GM19193 (cell line): Measurements from ENCODE around the gene PITX1.

ENCODE experiments used
- POLR2A ChIP-seq: IDR thresholded peaks from 4 replicates; pipeline ENCODE4 v1.6.1; 2011; ENCODE audit not compliant: insufficient read depth, insufficient read length; ENCODE audit errors: extremely low read depth

PITX1 gene

DNA sequence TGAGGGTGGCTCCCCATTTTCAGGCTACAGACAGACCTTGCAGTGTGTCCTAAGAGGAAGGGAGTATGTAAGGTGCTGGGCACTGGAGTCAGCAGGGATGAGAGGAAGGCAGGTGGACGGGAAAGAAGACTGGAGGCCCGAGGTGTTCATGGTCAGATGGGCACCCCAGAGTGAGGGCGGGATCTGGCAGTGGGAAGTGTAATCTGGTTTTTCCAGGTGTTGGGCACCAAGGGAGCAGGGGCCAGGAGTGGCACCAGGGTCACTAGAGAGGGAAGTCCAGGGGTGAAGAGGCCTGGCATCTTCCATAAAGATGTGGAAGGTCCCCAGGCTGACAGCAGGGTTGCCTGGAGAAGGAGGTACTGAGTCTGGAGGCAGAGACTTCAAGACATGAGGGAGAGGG is 29.7 kb downstream of the PITX1 start:
- TF ChIP-seq POLR2A: no peak

- no peak for TF ChIP-seq POLR2A
These were observed 37.0 kb downstream of the PITX1 start for GRCh38 chr5:134997015-134997414.

GRCh38 chr5:134995850-134996402 is 38.1 kb downstream of the PITX1 start:
- TF ChIP-seq POLR2A: no peak

DNA sequence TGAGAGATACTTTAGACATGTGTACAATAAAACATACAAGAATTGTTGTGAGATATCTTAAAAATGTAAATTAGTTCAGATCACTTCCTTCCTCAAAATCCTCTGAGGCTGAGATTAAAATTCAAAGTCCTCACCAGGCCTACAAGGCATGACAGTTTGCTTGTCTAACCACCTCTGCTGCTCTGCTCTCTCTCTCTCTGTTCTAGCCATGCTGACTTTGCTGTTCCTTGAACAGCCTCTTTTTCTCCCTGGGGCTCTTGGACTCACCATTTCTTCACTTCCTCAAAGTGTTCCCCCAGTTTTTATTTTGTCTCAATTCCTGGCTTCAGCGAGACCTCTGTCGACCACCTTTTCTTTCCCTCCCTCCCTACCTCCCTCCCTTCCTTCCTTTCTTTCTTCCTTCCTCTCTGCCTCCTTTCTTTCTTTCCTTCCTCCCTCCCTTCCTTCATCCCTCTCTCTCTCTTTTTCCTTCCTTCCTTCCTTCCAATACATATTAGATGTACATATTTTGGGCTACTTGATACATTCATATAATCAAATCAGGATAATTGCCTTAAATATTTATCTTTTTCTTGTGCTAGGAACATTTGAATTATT is 39.4 kb downstream of the PITX1 start:
- no peak for TF ChIP-seq POLR2A

DNA sequence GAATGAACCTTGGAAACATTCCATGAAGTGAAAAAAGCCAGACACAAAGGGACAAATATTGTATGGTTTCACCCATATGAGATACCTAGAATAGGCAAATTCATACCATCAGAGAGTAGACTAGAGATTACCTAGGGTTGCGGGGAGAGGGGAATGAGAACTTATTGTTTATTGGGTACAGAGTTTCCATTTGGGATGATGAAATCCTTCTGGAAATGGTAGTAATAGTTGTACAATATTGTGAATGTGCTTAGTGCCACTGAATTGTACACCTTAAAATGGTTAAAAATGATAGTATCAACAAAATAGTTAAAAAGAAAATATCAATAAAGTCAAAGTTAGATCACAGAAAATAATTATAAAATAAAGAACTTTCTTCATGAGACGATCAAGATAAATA is 40.9 kb downstream of the PITX1 start:
- TF ChIP-seq POLR2A: no peak

GRCh38 chr5:134992148-134992547 is 41.9 kb downstream of the PITX1 start:
- TF ChIP-seq POLR2A: no peak

DNA sequence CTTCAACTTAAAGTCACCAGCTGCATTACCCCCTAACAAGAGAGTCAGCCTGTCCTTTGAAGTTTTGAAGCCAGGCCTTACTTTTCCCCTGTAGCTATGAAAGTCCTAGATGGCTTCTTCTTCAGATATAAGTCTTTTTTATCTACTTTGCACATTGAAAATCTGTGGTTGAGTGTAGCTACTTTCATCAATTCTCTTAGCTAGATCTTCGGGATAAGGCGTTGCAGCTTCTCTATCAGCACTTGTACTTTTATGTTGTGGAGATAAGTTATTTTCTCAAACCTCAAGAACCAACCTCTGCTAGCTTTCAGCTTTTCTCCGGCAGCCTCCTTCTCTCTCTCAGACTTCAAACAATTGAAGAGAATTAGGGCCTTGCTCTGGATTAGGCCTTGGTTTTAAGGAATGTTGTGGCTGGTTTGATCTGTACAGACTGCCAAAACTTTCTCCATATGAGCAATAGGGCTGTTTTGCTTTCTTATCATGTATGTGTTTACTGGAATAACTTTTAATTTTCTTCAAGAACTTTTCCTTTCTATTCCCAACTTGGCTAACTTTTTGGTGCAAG is 44.7 kb downstream of the PITX1 start:
- no peak for TF ChIP-seq POLR2A

DNA sequence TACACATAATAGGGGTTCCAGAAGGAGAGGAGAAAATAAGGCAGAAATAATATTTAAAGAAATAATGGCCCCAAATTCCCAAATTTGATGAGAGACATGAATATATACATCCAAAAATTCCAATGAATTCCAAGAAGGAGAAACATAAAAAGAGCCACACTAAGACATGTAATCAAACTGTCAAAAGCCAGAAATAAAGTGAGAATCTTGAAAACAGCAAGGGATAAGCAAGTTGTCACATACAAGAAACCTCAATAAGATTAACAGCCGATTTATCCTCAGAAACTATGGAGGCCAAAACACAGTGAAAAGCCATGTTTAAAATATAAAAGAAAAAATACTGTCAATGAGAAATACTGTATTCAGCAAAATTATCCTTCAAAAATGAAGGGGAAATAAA is 51.8 kb downstream of the PITX1 start:
- no peak for TF ChIP-seq POLR2A

- TF ChIP-seq POLR2A: no peak
These were observed 54.6 kb downstream of the PITX1 start for GRCh38 chr5:134979416-134979815.
